Neural cell (in vitro differentiated cells): ENCODE results near the gene TPRG1.

Experiments
- POLR2AphosphoS5 ChIP-seq: IDR thresholded peaks from 2 replicates; pipeline ENCODE4 v1.6.1; 2012
- TF ChIP-seq, protein P1 (sequence below): fragments of 450-650 bp; IDR thresholded peaks from 2 replicates; pipeline ENCODE4 v1.5.1; 2014; ENCODE audit warnings: antibody characterized with exemption, mild to moderate bottlenecking, moderate library complexity; ENCODE audit not compliant: poor library complexity, severe bottlenecking

DNA sequence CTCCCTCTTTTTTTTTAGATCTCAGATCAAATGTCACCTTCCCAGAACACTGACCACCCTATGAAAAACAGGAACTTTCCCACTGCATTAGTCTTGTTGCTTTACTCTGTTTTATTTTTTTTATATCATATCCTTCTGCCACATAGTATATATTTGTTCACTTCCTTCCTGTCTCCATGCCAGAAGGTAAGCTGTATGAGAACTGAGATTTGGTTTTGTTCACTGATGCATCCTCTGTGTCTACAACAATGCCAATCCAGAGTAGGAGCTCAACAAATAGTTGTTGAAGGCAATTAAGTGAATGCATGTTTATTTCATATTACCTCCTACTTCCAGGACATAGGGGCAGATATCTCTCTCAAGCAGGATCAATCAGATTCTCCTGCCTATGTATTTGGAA is 114.4 kb downstream of the TPRG1 start:
- TF ChIP-seq, protein P1, sequence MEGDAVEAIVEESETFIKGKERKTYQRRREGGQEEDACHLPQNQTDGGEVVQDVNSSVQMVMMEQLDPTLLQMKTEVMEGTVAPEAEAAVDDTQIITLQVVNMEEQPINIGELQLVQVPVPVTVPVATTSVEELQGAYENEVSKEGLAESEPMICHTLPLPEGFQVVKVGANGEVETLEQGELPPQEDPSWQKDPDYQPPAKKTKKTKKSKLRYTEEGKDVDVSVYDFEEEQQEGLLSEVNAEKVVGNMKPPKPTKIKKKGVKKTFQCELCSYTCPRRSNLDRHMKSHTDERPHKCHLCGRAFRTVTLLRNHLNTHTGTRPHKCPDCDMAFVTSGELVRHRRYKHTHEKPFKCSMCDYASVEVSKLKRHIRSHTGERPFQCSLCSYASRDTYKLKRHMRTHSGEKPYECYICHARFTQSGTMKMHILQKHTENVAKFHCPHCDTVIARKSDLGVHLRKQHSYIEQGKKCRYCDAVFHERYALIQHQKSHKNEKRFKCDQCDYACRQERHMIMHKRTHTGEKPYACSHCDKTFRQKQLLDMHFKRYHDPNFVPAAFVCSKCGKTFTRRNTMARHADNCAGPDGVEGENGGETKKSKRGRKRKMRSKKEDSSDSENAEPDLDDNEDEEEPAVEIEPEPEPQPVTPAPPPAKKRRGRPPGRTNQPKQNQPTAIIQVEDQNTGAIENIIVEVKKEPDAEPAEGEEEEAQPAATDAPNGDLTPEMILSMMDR: no peak
- no peak for TF ChIP-seq POLR2AphosphoS5
